Activated CD8-positive, alpha-beta T cell treated with anti-CD3 and anti-CD28 coated beads, Interleukin-2, amount 10 ng/mL, durations not matched to agents 7 days and 5 days (primary cell): ENCODE results near the gene KIAA1328. TPM values are rescaled to one million over a fixed set of nuclear protein-coding genes. Genes with fewer than 3 reads are reported as not detected.
"Not testable (repeated sequence)": the region's sequence is repeated elsewhere in the genome, so short reads cannot be mapped to it uniquely, and the experiment has no call there.

ENCODE experiments used
- ATAC-seq: fragments of 150-1000 bp; cut with Tn5 transposase; one replicate; pipeline ENCODE4 v1.10.0; 2021; ENCODE audit warnings: moderate library complexity
- CTCF ChIA-PET: fragments of 350-600 bp; sonication (Branson Sonifier 250); formaldehyde crosslinking; loops from one replicate; lab custom pipeline; 2021; ENCODE audit warnings: antibody characterized with exemption; lab: Charles Lee
- POLR2A ChIA-PET: fragments of 350-600 bp; sonication (Branson Sonifier 250); formaldehyde crosslinking; loops from one replicate; lab custom pipeline; 2021; ENCODE audit warnings: antibody characterized with exemption; lab: Charles Lee
- DNase-seq: peaks from one replicate; pipeline ENCODE4 v3.0.0-alpha.2; 2020
- H3K27ac Mint-ChIP-seq: one replicate; pipeline ENCODE4 v1.8.0; 2021; ENCODE audit warnings: mild to moderate bottlenecking, mixed read lengths
- H3K27me3 Mint-ChIP-seq: one replicate; pipeline ENCODE4 v1.8.0; 2021; ENCODE audit warnings: low read depth, mixed read lengths
- H3K36me3 Mint-ChIP-seq: one replicate; pipeline ENCODE4 v1.8.0; 2021; ENCODE audit warnings: low read depth, mixed read lengths
- H3K4me1 Mint-ChIP-seq: one replicate; pipeline ENCODE4 v1.8.0; 2021; ENCODE audit warnings: low read depth, mixed read lengths
- H3K4me3 Mint-ChIP-seq: one replicate; pipeline ENCODE4 v1.8.0; 2021; ENCODE audit warnings: mild to moderate bottlenecking, mixed read lengths
- H3K9me3 Mint-ChIP-seq: one replicate; pipeline ENCODE4 v1.8.0; 2022; ENCODE audit warnings: mixed read lengths; ENCODE audit not compliant: insufficient read depth
- total RNA-seq, 2 experiments: library from RNA; stranded (reverse); gene quantifications; one replicate each; pipeline ENCODE4 v1.2.3, GENCODE V29; 2021

KIAA1328 gene
- total RNA-seq, 2 experiments from 2014 or later = 8.4 to 8.7 TPM

DNA sequence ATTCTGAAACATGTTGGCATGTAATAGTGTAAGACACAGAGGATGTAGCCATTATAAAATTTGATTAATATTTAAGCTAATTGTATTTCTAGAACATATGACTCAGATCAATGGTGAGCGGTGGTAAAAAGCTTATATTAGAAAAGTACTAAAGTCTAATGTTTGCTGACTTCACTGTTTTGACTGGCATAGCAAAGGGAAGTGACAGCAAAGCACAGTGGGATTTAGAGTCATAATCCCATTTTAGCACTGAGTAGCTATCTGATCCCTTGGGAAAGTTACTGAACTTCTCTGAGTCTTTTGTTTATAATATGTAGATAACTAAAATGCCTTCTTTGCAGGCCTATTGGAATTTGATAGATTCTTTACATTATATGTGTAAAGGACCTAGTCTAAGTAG is 60.4 kb downstream of the KIAA1328 start:
- peaks cover 4% of the 10 kb centered on the region for H3K9me3 Mint-ChIP-seq
- ChIA-PET POLR2A (interaction anchor here (0.6 kb wide), 1 partner anchor 275 kb away, joined by 4 read pairs; no protein-coding TSS in a partner anchor), CTCF (no interaction called here)
- H3K36me3 Mint-ChIP-seq = no peaks in the 10 kb centered on the region
- H3K4me3 Mint-ChIP-seq = no peak overlapping the region
- H3K4me1 Mint-ChIP-seq = peaks cover 7% of the 10 kb centered on the region
- DNase-seq (no peak), ATAC-seq (no peak)
- H3K27ac Mint-ChIP-seq = no peak overlapping the region
- no peaks in the 10 kb centered on the region for H3K27me3 Mint-ChIP-seq

DNA sequence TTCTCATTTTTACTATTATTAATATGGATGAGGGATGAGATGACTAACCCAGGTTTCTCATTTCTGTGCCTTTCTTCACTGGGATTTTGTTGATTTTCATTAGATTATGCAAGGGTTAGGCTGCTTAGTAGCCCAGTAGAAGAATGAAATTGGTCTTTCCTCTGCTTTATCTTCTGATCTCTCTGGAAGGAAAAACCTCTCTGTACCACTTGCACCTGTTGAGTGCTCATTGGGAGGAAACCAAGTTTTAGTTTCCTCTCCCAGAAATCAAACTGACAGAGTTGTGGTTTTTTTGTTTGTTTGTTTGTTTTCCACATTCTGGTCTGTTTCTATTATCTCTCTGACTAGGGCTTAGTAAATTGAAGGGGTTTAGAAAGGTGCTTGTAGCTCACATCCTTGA is 60.8 kb downstream of the KIAA1328 start:
- ChIA-PET CTCF (no interaction called here), POLR2A (interaction anchor here (0.6 kb wide), 1 partner anchor 275 kb away, joined by 4 read pairs; no protein-coding TSS in a partner anchor)
- no peaks in the 10 kb centered on the region for H3K36me3 Mint-ChIP-seq
- H3K27ac Mint-ChIP-seq = no peak overlapping the region
- peaks cover 7% of the 10 kb centered on the region for H3K4me1 Mint-ChIP-seq
- DNase-seq (no peak), ATAC-seq (no peak)
- H3K27me3 Mint-ChIP-seq = no peaks in the 10 kb centered on the region
- no peak overlapping the region for H3K4me3 Mint-ChIP-seq
- peaks cover 4% of the 10 kb centered on the region for H3K9me3 Mint-ChIP-seq

- H3K4me1 Mint-ChIP-seq = peaks cover 7% of the 10 kb centered on the region
- no peaks in the 10 kb centered on the region for H3K36me3 Mint-ChIP-seq
- ATAC-seq = no peak
- H3K9me3 Mint-ChIP-seq = peaks cover 4% of the 10 kb centered on the region
- POLR2A ChIA-PET = no interaction called here
- no peaks in the 10 kb centered on the region for H3K27me3 Mint-ChIP-seq
- no peak overlapping the region for H3K4me3 Mint-ChIP-seq
- CTCF ChIA-PET = no interaction called here
- DNase-seq = no peak
- H3K27ac Mint-ChIP-seq = no peak overlapping the region
These were observed 61.7 kb downstream of the KIAA1328 start for GRCh38 chr18:36890598-36890997.

- ATAC-seq (no peak), DNase-seq (no peak)
- Mint-ChIP-seq H3K27me3 (no peaks in the 10 kb centered on the region), H3K9me3 (peaks cover 4% of the 10 kb centered on the region), H3K4me1 (peaks cover 7% of the 10 kb centered on the region), H3K27ac (no peak overlapping the region), H3K36me3 (no peaks in the 10 kb centered on the region), H3K4me3 (no peak overlapping the region)
- ChIA-PET POLR2A (no interaction called here), CTCF (no interaction called here)
These were observed 64.3 kb downstream of the KIAA1328 start for GRCh38 chr18:36893227-36893626.

DNA sequence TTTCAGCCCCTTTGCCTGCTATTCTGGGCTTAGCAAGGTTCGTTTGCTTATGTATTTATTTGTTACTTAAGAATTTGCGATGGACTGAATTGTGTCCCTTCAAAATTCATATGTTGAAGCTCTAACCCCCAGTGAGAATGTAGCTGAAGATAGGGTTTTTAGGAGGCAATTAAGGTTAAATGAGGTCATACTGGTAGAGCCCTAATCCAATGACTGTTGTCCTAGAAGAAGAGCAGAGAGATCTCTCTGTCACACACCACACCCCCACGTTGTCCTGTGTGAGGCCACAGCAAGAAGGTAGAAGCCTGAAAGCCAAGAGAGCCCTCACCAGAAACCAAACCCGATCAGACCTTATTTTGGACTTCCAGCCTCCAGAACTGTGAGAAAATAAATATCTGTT is 66.7 kb downstream of the KIAA1328 start:
- H3K9me3 Mint-ChIP-seq = peaks cover 9% of the 10 kb centered on the region
- H3K27me3 Mint-ChIP-seq = no peaks in the 10 kb centered on the region
- no peak for ATAC-seq
- peaks cover 3% of the 10 kb centered on the region for H3K36me3 Mint-ChIP-seq
- ChIA-PET POLR2A (no interaction called here), CTCF (interaction anchor here (1.5 kb wide), 1 partner anchor 13 kb away, joined by 3 read pairs; no protein-coding TSS in a partner anchor)
- no peak overlapping the region for H3K27ac Mint-ChIP-seq
- no peaks in the 10 kb centered on the region for H3K4me1 Mint-ChIP-seq
- no peak overlapping the region for H3K4me3 Mint-ChIP-seq
- DNase-seq = no peak

DNA sequence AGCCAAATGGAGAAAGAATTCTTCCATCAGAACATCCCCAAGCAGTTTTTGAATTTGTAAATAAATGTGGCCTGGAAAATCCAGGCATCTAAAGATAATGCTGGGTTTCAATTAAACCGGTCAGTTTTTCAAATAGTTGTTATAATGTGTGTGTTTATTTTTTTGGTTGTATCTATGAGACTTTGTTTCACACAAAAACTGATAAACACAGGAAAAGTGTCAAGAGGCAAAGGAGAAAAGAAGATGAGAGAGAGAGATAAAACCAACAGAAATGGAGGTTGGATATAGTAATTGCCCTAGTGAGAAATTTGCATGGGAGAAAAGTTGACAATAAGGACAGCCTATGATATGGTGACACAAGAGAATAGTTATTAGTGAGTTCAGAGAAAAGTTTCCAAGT is 68.3 kb downstream of the KIAA1328 start:
- ChIA-PET CTCF (interaction anchor here (1.5 kb wide), 1 partner anchor 11 kb away, joined by 3 read pairs; no protein-coding TSS in a partner anchor), POLR2A (no interaction called here)
- ATAC-seq (no peak), DNase-seq (no peak)
- Mint-ChIP-seq H3K9me3 (peaks cover 9% of the 10 kb centered on the region), H3K4me3 (no peak overlapping the region), H3K27me3 (no peaks in the 10 kb centered on the region), H3K36me3 (peaks cover 3% of the 10 kb centered on the region), H3K27ac (no peak overlapping the region), H3K4me1 (no peaks in the 10 kb centered on the region)

GRCh38 chr18:36899289-36899688 is 70.4 kb downstream of the KIAA1328 start:
- CTCF ChIA-PET = interaction anchor here (0.6 to 1.0 kb wide), 5 partner anchors 9 to 211 kb away, joined by 3 to 4 read pairs (median 3); partner anchors contain the start of genes KIAA1328 and TPGS2
- Mint-ChIP-seq H3K27me3 (no peaks in the 10 kb centered on the region), H3K9me3 (peaks cover 9% of the 10 kb centered on the region), H3K4me3 (no peak overlapping the region), H3K36me3 (peaks cover 3% of the 10 kb centered on the region), H3K27ac (no peak overlapping the region), H3K4me1 (no peaks in the 10 kb centered on the region)
- POLR2A ChIA-PET = no interaction called here
- no peak for DNase-seq
- ATAC-seq = no peak

DNA sequence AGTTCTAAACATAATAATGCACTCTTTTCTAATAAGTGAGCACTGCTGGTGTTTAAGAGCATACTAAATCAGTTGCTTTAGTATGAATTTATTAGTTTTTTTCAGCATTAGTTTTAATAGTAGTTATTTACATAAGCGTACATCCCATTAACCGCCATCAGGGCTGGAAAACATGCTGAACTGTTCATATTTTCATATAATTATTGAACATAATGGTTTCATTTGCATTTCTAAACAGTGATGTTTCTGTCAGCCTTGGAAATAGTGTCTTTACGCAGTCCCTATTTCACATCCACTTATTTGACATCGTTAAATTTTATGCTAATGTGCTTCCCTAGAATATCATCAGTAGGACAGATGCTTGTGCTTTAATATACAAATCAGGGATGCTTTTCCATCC is 71.5 kb downstream of the KIAA1328 start:
- CTCF ChIA-PET = no interaction called here
- POLR2A ChIA-PET = no interaction called here
- H3K36me3 Mint-ChIP-seq = peaks cover 4% of the 10 kb centered on the region

GRCh38 chr18:36901277-36901701 is 72.4 kb downstream of the KIAA1328 start:
- POLR2A ChIA-PET = no interaction called here
- no peaks in the 10 kb centered on the region for H3K4me1 Mint-ChIP-seq
- ATAC-seq = no peak

More for the DNA sequence above, 71.5 kb downstream of the KIAA1328 start:
- Mint-ChIP-seq H3K27me3 (no peaks in the 10 kb centered on the region), H3K4me1 (no peaks in the 10 kb centered on the region), H3K9me3 (peaks cover 9% of the 10 kb centered on the region), H3K4me3 (no peak overlapping the region), H3K27ac (no peak overlapping the region)
- ATAC-seq (no peak), DNase-seq (no peak)

GRCh38 chr18:36903215-36903928 is 74.4 kb downstream of the KIAA1328 start:
- POLR2A ChIA-PET = no interaction called here
- peaks cover 9% of the 10 kb centered on the region for H3K9me3 Mint-ChIP-seq
- no peak for ATAC-seq
- no peak for DNase-seq
- H3K27me3 Mint-ChIP-seq = no peaks in the 10 kb centered on the region
- H3K27ac Mint-ChIP-seq = no peak overlapping the region
- no peaks in the 10 kb centered on the region for H3K4me1 Mint-ChIP-seq
- CTCF ChIA-PET = no interaction called here
- no peak overlapping the region for H3K4me3 Mint-ChIP-seq
- peaks cover 5% of the 10 kb centered on the region for H3K36me3 Mint-ChIP-seq

More at GRCh38 chr18:36901277-36901701, 72.4 kb downstream of the KIAA1328 start:
- CTCF ChIA-PET = no interaction called here
- Mint-ChIP-seq H3K27ac (no peak overlapping the region), H3K9me3 (peaks cover 9% of the 10 kb centered on the region), H3K36me3 (peaks cover 5% of the 10 kb centered on the region), H3K4me3 (no peak overlapping the region), H3K27me3 (no peaks in the 10 kb centered on the region)
- DNase-seq = no peak

- Mint-ChIP-seq H3K4me1 (no peaks in the 10 kb centered on the region), H3K4me3 (no peak overlapping the region), H3K27me3 (no peaks in the 10 kb centered on the region), H3K27ac (no peak overlapping the region), H3K36me3 (peaks cover 7% of the 10 kb centered on the region), H3K9me3 (no peaks in the 10 kb centered on the region)
- ChIA-PET CTCF (no interaction called here), POLR2A (no interaction called here)
- DNase-seq = no peak
- no peak for ATAC-seq
These were observed 76.6 kb downstream of the KIAA1328 start for GRCh38 chr18:36905571-36905970.

GRCh38 chr18:36909282-36909681 is 80.4 kb downstream of the KIAA1328 start:
- peaks cover 19% of the 10 kb centered on the region for H3K4me1 Mint-ChIP-seq
- H3K27me3 Mint-ChIP-seq, ATAC-seq, H3K4me3 Mint-ChIP-seq, DNase-seq, H3K9me3 Mint-ChIP-seq, H3K27ac Mint-ChIP-seq, POLR2A ChIA-PET: not testable (repeated sequence)
- peaks cover 19% of the 10 kb centered on the region for H3K36me3 Mint-ChIP-seq
- CTCF ChIA-PET = interaction anchor here (1.4 to 1.6 kb wide), 2 partner anchors 13 to 80 kb away, joined by 3 to 6 read pairs; no protein-coding TSS in a partner anchor
